H9 (cell line): ENCODE measurements around the gene FUT8. TPM values are rescaled to one million over a fixed set of nuclear protein-coding genes. Genes with fewer than 3 reads are reported as not detected.

Experiments used
- DNase-seq: peaks from one replicate; pipeline ENCODE4 v3.0.0-alpha.2; 2017
- H2AFZ ChIP-seq: one replicate; pipeline ENCODE4 v1.6.1; 2013; ENCODE audit warnings: mild to moderate bottlenecking, low read length, control low read depth, moderate library complexity
- H2AK5ac ChIP-seq: 2 replicates; pipeline ENCODE4 v1.6.1; 2013; ENCODE audit warnings: low read length, control low read depth, mixed read lengths; ENCODE audit not compliant: insufficient read length
- H2BK120ac ChIP-seq: one replicate; pipeline ENCODE4 v1.6.1; 2013; ENCODE audit warnings: low read depth, mild to moderate bottlenecking, low read length, control low read depth, inconsistent platforms; ENCODE audit not compliant: poor library complexity, severe bottlenecking
- H2BK12ac ChIP-seq: 2 replicates; pipeline ENCODE4 v1.6.1; 2013; ENCODE audit warnings: low read length, control low read depth, mixed read lengths, low read depth; ENCODE audit not compliant: insufficient read length
- H2BK15ac ChIP-seq: 2 replicates; pipeline ENCODE4 v1.6.1; 2013; ENCODE audit warnings: low read depth, low read length, control low read depth
- H2BK20ac ChIP-seq: one replicate; pipeline ENCODE4 v1.6.1; 2013; ENCODE audit warnings: low read depth, mild to moderate bottlenecking, low read length, control low read depth, inconsistent platforms; ENCODE audit not compliant: poor library complexity, severe bottlenecking
- H2BK5ac ChIP-seq: 2 replicates; pipeline ENCODE4 v1.6.1; 2013; ENCODE audit warnings: low read length, control low read depth, mixed read lengths; ENCODE audit not compliant: insufficient read length
- H3K14ac ChIP-seq: 2 replicates; pipeline ENCODE4 v1.6.1; 2013; ENCODE audit warnings: low read length, control low read depth; ENCODE audit not compliant: insufficient read depth
- H3K18ac ChIP-seq: 2 replicates; pipeline ENCODE4 v1.6.1; 2013; ENCODE audit warnings: low read depth, mild to moderate bottlenecking, mixed read lengths, low read length, control low read depth; ENCODE audit not compliant: insufficient read length
- H3K23ac ChIP-seq: 2 replicates; pipeline ENCODE4 v1.6.1; 2013; ENCODE audit warnings: low read length, control low read depth, mixed read lengths, low read depth; ENCODE audit not compliant: insufficient read length
- H3K23me2 ChIP-seq: 2 replicates; pipeline ENCODE4 v1.6.1; 2013; ENCODE audit warnings: low read depth, mild to moderate bottlenecking, mixed read lengths, low read length, control low read depth; ENCODE audit not compliant: insufficient read length, poor library complexity, severe bottlenecking
- H3K27ac ChIP-seq: 2 replicates; pipeline ENCODE4 v1.5.1; 2013; ENCODE audit warnings: low read length, control low read depth, mixed read lengths, low read depth; ENCODE audit not compliant: insufficient read length
- H3K27me3 ChIP-seq: 2 replicates; pipeline ENCODE4 v1.6.1; 2013; ENCODE audit warnings: low read length, control low read depth, inconsistent platforms; ENCODE audit not compliant: insufficient read depth
- H3K4ac ChIP-seq: 2 replicates; pipeline ENCODE4 v1.6.1; 2013; ENCODE audit warnings: low read depth, mild to moderate bottlenecking, control low read depth, inconsistent platforms, low read length, moderate library complexity
- H3K4me1 ChIP-seq: 2 replicates; pipeline ENCODE4 v1.6.1; 2013; ENCODE audit warnings: low read length, control low read depth, inconsistent platforms; ENCODE audit not compliant: insufficient read depth
- H3K4me2 ChIP-seq: 2 replicates; pipeline ENCODE4 v1.6.1; 2013; ENCODE audit warnings: low read length, control low read depth, mixed read lengths; ENCODE audit not compliant: insufficient read length, insufficient read depth
- H3K56ac ChIP-seq: 2 replicates; pipeline ENCODE4 v1.6.1; 2013; ENCODE audit warnings: low read depth, mild to moderate bottlenecking, mixed read lengths, low read length, control low read depth; ENCODE audit not compliant: insufficient read length
- H3K79me1 ChIP-seq: 2 replicates; pipeline ENCODE4 v1.6.1; 2013; ENCODE audit warnings: low read depth, mild to moderate bottlenecking, moderate library complexity, low read length, control low read depth, inconsistent platforms; ENCODE audit not compliant: insufficient read depth, poor library complexity, severe bottlenecking
- H3K79me2 ChIP-seq: 2 replicates; pipeline ENCODE4 v1.6.1; 2013; ENCODE audit warnings: low read length, control low read depth, inconsistent platforms; ENCODE audit not compliant: insufficient read depth
- H3K9ac ChIP-seq: 2 replicates; pipeline ENCODE4 v1.6.1; 2013; ENCODE audit warnings: low read length, control low read depth, mixed read lengths; ENCODE audit not compliant: insufficient read length; ENCODE audit errors: extremely low read depth
- H3K9me3 ChIP-seq: one replicate; pipeline ENCODE4 v1.6.1; 2013; ENCODE audit warnings: low read depth, low read length, inconsistent platforms; ENCODE audit not compliant: control insufficient read depth
- H3T11ph ChIP-seq: one replicate; pipeline ENCODE4 v1.6.1; 2013; ENCODE audit warnings: mild to moderate bottlenecking, low read length, control low read depth, inconsistent platforms
- H4K20me1 ChIP-seq: one replicate; pipeline ENCODE4 v1.6.1; 2013; ENCODE audit not compliant: control insufficient read depth, insufficient read length, insufficient read depth
- H4K5ac ChIP-seq: 2 replicates; pipeline ENCODE4 v1.6.1; 2013; ENCODE audit warnings: low read depth, mild to moderate bottlenecking, mixed read lengths, low read length, control low read depth; ENCODE audit not compliant: insufficient read length
- H4K8ac ChIP-seq: replicated peaks from 2 replicates; pipeline ENCODE4 v1.6.1; 2013; ENCODE audit warnings: low read length, control low read depth, mixed read lengths, low read depth; ENCODE audit not compliant: insufficient read length
- H4K91ac ChIP-seq: 2 replicates; pipeline ENCODE4 v1.6.1; 2013; ENCODE audit warnings: low read depth, mild to moderate bottlenecking, moderate library complexity, mixed read lengths, low read length, control low read depth; ENCODE audit not compliant: insufficient read length
- H3K27ac Mint-ChIP-seq, 3 experiments: 2 replicates in 2 of 3; 3 replicates in 1 of 3; pipeline ENCODE4 v1.8.0; 2020 to 2021; ENCODE audit warnings: mixed read lengths in 3 of 3, mild to moderate bottlenecking in 1 of 3, moderate library complexity in 1 of 3
- H3K27me3 Mint-ChIP-seq: 2 replicates; pipeline ENCODE4 v1.8.0; 2021; ENCODE audit warnings: low read depth, mild to moderate bottlenecking, moderate library complexity, mixed read lengths
- H3K36me3 Mint-ChIP-seq, 3 experiments: 2 replicates in 2 of 3; 3 replicates in 1 of 3; pipeline ENCODE4 v1.8.0; 2020 to 2021; ENCODE audit warnings: low read depth in 3 of 3, mixed read lengths in 3 of 3; ENCODE audit not compliant: insufficient read depth in 1 of 3
- H3K4me1 Mint-ChIP-seq, 2 experiments: 2 replicates each; pipeline ENCODE4 v1.8.0; 2020; ENCODE audit warnings: mixed read lengths in 2 of 2
- H3K4me3 Mint-ChIP-seq, 2 experiments: 2 replicates in 1 of 2; 3 replicates in 1 of 2; pipeline ENCODE4 v1.8.0; 2020 to 2021; ENCODE audit warnings: mild to moderate bottlenecking in 2 of 2, mixed read lengths in 2 of 2, moderate library complexity in 1 of 2
- H3K9me3 Mint-ChIP-seq, 2 experiments: 2 replicates in 1 of 2; 3 replicates in 1 of 2; pipeline ENCODE4 v1.8.0; 2020; ENCODE audit warnings: mild to moderate bottlenecking in 2 of 2, mixed read lengths in 2 of 2, moderate library complexity in 1 of 2
- WGBS: extraction: QIAGEN DNeasy Blood & Tissue Kit; methylation state at CpG from one replicate; pipeline ENCODE4 v1.1.7; 2013; ENCODE audit warnings: missing lambda C conversion rate, low lambda C conversion rate, mixed read lengths; ENCODE audit not compliant: insufficient read length; ENCODE audit errors: extremely low coverage; 5-methylcytosine and 5-hydroxymethylcytosine counted together
- total RNA-seq: library from RNA; stranded (reverse); gene quantifications from 2 replicates; pipeline ENCODE4 v1.2.1, GENCODE V29; 2021
- TF ChIP-seq, protein P1 (sequence below): fragments of 200-600 bp; sonication (generic); conservative IDR thresholded peaks from 3 replicates; pipeline ENCODE4 v1.8.0; 2021; ENCODE audit warnings: antibody characterized with exemption, mild to moderate bottlenecking

The FUT8 gene
- total RNA-seq, 1 experiment from 2014 or later = 44.3 TPM

DNA sequence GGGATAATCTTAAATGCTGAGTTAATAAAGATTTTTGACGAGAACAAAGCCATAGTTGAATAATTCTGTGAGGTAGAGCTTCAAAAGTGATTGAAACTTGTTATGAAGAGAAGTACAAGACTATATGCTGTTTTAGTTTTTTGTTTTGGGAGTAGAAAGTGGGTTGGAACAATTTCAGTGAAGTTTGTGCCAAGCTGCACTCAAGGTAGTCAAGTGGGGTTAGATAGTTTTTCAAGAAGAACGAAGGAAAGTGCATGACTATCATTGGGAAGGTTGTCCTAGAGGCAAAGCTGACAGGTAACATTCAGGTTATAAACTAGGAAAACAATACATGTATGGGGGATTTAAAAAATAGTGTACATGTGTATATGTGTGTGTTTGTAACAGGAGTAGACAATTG is 16.2 kb downstream of the FUT8 start:
- Histone ChIP-seq H3K23me2 (no peaks in the 10 kb centered on the region), H3K79me2 (no peaks in the 10 kb centered on the region), H3K4ac (no peak overlapping the region), H3K27ac (no peak overlapping the region), H4K20me1 (no peaks in the 10 kb centered on the region), H2BK12ac (no peak overlapping the region), H4K5ac (no peak overlapping the region), H3K4me1 (no peaks in the 10 kb centered on the region), H2BK15ac (no peak overlapping the region), H3K4me2 (no peak overlapping the region), H3K9ac (no peak overlapping the region), H3T11ph (no peak overlapping the region), H3K56ac (no peak overlapping the region), H4K8ac (no peak overlapping the region), H2BK120ac (no peak overlapping the region), H2BK20ac (no peak overlapping the region), H2AK5ac (no peak overlapping the region), H3K9me3 (no peaks in the 10 kb centered on the region), H3K27me3 (no peaks in the 10 kb centered on the region), H2AFZ (no peak overlapping the region), H3K79me1 (no peaks in the 10 kb centered on the region), H3K23ac (no peak overlapping the region), H4K91ac (no peak overlapping the region), H3K14ac (no peak overlapping the region), H3K18ac (no peak overlapping the region), H2BK5ac (no peak overlapping the region)
- no CpG with 5 or more reads among the region's 2 CpGs for WGBS
- Mint-ChIP-seq H3K27ac (peak overlapping the region in 1 of 3 experiments; percentile 66; a peak in 1 of 7 replicates), H3K4me3 (no peak overlapping the region), H3K4me1 (peaks cover 15 to 24% of the 10 kb centered on the region in 2 experiments), H3K36me3 (no peaks in the 10 kb centered on the region), H3K27me3 (no peaks in the 10 kb centered on the region), H3K9me3 (no peaks in the 10 kb centered on the region; a peak in 1 of 5 replicates)
- TF ChIP-seq, protein P1, sequence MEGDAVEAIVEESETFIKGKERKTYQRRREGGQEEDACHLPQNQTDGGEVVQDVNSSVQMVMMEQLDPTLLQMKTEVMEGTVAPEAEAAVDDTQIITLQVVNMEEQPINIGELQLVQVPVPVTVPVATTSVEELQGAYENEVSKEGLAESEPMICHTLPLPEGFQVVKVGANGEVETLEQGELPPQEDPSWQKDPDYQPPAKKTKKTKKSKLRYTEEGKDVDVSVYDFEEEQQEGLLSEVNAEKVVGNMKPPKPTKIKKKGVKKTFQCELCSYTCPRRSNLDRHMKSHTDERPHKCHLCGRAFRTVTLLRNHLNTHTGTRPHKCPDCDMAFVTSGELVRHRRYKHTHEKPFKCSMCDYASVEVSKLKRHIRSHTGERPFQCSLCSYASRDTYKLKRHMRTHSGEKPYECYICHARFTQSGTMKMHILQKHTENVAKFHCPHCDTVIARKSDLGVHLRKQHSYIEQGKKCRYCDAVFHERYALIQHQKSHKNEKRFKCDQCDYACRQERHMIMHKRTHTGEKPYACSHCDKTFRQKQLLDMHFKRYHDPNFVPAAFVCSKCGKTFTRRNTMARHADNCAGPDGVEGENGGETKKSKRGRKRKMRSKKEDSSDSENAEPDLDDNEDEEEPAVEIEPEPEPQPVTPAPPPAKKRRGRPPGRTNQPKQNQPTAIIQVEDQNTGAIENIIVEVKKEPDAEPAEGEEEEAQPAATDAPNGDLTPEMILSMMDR = no peak
- DNase-seq = no peak
